ENCODE results near the gene PCNA. TPM values are rescaled to one million over a fixed set of nuclear protein-coding genes. Genes with fewer than 3 reads are reported as not detected.

PCNA gene
- 512 and 519 TPM in 2 replicates for total RNA-seq

DNA sequence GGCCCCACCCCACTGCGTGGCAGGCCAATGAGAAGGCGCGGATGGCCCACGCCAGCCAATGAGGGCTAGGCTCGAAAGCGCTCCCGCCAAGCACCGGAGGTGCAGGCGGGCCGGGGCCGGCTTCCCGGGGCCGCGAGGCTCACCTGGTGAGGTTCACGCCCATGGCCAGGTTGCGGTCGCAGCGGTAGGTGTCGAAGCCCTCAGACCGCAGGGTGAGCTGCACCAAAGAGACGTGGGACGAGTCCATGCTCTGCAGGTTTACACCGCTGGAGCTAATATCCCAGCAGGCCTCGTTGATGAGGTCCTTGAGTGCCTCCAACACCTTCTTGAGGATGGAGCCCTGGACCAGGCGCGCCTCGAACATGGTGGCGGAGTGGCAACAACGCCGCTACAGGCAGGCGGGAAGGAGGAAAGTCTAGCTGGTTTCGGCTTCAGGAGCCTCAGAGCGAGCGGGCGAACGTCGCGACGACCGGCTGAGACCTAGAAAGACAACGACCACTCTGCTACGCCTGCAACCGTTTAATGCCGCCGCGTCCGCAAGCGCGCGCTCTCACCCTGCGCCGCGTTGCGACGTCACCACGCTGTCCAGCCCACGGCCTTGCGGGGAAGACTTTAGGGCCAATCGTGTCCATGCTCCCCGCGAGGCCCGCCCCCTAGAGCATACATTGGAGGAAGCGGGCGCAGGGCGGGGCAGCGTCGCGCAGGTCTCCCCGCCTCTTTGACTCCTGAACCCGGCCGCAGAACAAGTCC is at the start of gene PCNA:
Gene PCNA (minus strand): TSS at position 524 of the 750 bp plus-strand sequence. CDS start 160 bp downstream, at position 364.
- H3K36me3 Mint-ChIP-seq (ENCODE audit: low read depth): peaks cover 40% of the 10 kb centered on the region
- H3K27me3 Mint-ChIP-seq (ENCODE audit: insufficient read depth): no peaks in the 10 kb centered on the region
- intact Hi-C loops (cut with micrococcal nuclease): loop anchor here (1.0 to 10.0 kb wide), 5 partner anchors 8 to 1325 kb away; partner anchors contain the start of genes CDC25B and CDS2
- H3K27ac Mint-ChIP-seq: peak within 1 kb of the TSS; percentile 97
- H3K4me1 Mint-ChIP-seq (ENCODE audit: low read depth): peaks cover 62% of the 10 kb centered on the region
- peak within 1 kb of the TSS; percentile 96 for H3K4me3 Mint-ChIP-seq
- peak; percentile 98 for DNase-seq (ENCODE audit: low spot score)
- H3K9me3 Mint-ChIP-seq: no peaks in the 10 kb centered on the region

DNA sequence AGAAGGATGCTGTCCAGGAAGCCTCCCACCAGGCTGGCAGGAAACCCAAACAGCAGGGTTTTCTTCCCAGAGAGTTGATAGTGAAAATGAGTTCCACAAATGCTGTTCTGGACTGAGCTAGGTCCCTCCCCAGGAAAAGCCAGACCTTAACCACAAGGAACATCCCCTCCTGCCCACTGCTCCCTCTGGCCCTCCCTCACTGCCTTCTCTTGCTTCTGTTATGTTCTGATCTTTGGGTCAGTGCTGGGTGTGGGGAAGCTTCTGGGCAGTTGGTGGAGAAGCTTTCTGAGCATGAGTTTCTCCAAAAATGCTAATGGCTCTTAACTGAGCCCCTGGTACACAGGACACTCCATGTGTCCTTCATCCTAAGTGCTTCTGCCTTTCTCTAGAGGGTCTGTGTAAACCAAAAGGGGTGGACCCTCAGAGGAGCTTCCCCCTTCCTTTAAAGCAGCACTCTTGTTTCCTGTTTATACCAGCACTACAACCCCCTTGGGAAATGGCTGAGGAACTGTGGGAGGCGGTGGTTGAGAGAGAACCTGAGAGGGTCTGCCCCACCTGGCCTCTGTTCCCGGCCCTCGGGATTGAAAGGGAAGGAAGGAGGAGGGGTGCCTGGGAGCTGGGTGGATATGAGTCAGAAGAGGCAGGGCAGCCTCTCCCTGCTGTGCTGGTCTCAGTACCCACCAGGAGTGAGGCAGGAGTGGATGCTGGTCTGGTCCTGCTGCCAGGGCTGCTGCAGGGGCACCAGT is 49.1 kb upstream of the PCNA start:
- H3K36me3 Mint-ChIP-seq (ENCODE audit: low read depth): no peaks in the 10 kb centered on the region
- no peaks in the 10 kb centered on the region for H3K27me3 Mint-ChIP-seq (ENCODE audit: insufficient read depth)
- no peaks in the 10 kb centered on the region for H3K9me3 Mint-ChIP-seq
- intact Hi-C loops (cut with micrococcal nuclease): no loop called here
- H3K4me3 Mint-ChIP-seq: peak overlapping the region; percentile 8
- H3K27ac Mint-ChIP-seq: peak overlapping the region; percentile 69
- peaks cover 40% of the 10 kb centered on the region for H3K4me1 Mint-ChIP-seq (ENCODE audit: low read depth)
- DNase-seq (ENCODE audit: low spot score): no peak

DNA sequence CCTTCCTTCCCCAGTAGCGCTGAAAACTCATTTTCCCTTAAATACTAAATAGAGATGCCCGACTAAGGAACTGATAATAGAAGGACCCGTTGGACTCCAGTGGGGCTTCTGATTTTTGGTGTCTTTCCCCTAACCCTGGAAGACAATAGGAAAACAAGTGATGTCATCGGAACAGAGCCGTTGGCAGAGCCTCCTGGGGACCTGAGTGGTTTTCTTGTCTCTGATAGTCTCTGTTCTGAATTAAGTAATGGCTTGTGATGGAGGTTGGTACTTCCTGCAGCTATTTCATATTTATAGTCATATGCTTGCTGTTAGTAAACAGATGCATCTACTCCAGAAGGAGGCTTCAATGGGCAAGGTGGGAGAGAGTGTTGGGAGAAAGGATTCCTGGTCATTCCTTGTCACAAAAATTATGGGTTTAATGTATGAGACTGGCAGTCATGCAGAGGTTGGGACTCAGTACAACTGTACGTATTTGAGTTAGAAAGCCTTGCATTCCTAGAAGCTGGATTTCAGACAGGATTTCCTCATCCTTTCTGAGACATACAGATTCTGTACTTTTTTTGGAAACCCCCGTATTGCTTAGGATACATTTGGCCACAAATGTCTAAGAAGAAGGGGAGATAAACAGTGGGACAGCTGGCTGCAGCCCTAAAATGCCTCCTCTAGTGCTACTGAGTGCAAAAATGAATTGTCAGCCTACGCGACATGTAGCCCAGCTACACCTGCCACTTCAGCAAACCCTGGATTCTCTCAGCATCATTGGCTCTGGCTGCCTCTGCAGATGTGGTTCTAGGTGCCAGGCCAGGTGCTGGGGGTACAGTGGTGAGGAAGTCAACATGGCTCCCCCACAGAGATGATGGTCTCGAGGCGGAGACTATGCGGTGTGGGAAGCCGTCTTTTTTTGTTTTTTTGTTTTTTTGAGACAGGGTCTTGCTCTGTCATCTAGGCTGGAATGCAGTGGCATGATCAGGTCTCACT is 45.2 kb upstream of the PCNA start:
- Mint-ChIP-seq H3K4me1 (ENCODE audit: low read depth) (peaks cover 55% of the 10 kb centered on the region), H3K27me3 (ENCODE audit: insufficient read depth) (no peaks in the 10 kb centered on the region), H3K4me3 (no peak overlapping the region), H3K9me3 (no peaks in the 10 kb centered on the region), H3K36me3 (ENCODE audit: low read depth) (peaks cover 2% of the 10 kb centered on the region), H3K27ac (no peak overlapping the region)
- intact Hi-C loops (cut with micrococcal nuclease): no loop called here
- DNase-seq (ENCODE audit: low spot score): no peak

GRCh38 chr20:5161536-5162164 is 41.9 kb upstream of the PCNA start:
- DNase-seq (ENCODE audit: low spot score): no peak
- peaks cover 34% of the 10 kb centered on the region for H3K4me1 Mint-ChIP-seq (ENCODE audit: low read depth)
- intact Hi-C loops (cut with micrococcal nuclease): no loop called here
- no peaks in the 10 kb centered on the region for H3K9me3 Mint-ChIP-seq
- H3K4me3 Mint-ChIP-seq: no peak overlapping the region
- H3K27me3 Mint-ChIP-seq (ENCODE audit: insufficient read depth): no peaks in the 10 kb centered on the region
- H3K36me3 Mint-ChIP-seq (ENCODE audit: low read depth): peaks cover 2% of the 10 kb centered on the region
- no peak overlapping the region for H3K27ac Mint-ChIP-seq

DNA sequence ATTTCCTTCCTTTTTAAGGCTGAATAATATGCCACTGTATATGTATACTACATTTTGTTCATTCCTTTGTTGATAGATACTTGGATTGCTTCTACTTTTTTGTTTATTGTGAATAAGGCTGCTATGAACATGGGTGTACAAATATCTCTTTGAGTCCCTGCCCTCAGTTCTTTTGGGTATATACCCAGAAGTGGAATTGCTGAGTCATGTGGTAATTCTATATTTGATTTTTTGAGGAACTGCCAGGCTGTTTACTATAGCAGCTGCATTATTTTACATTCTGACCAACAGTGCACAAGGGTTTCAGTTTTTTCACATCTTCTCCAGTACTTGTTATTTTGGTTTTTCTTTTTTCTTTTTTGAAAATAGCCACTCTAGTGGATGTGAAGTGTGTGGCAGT is 41.1 kb upstream of the PCNA start:
- Mint-ChIP-seq H3K4me1 (ENCODE audit: low read depth) (peaks cover 34% of the 10 kb centered on the region), H3K27me3 (ENCODE audit: insufficient read depth) (no peaks in the 10 kb centered on the region), H3K36me3 (ENCODE audit: low read depth) (peaks cover 2% of the 10 kb centered on the region), H3K9me3 (no peaks in the 10 kb centered on the region), H3K4me3 (no peak overlapping the region), H3K27ac (no peak overlapping the region)
- intact Hi-C loops (cut with micrococcal nuclease): no loop called here
- no peak for DNase-seq (ENCODE audit: low spot score)

DNA sequence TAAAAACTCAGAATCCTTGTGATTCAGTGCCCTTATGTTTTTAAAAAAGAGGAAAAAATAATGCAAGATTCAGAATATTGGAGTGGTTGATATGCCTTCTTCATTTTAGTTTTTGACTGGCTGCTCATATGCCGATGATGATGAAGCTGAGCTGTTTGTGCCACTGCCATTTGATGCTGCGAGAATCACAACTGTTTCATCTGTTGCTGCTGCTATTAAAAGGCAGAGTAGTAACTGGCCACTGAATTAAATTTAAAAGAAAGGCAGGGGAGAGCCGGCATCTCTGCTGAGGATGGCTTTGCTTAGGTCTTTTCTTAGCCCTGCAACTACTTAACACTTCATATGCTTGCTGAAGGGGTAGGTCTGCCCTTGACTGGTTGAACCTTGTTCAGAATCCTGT is 40.2 kb upstream of the PCNA start:
- intact Hi-C loops (cut with micrococcal nuclease): no loop called here
- H3K4me1 Mint-ChIP-seq (ENCODE audit: low read depth): peaks cover 31% of the 10 kb centered on the region
- peaks cover 4% of the 10 kb centered on the region for H3K36me3 Mint-ChIP-seq (ENCODE audit: low read depth)
- H3K27ac Mint-ChIP-seq: no peak overlapping the region
- H3K9me3 Mint-ChIP-seq: no peaks in the 10 kb centered on the region
- H3K27me3 Mint-ChIP-seq (ENCODE audit: insufficient read depth): no peaks in the 10 kb centered on the region
- H3K4me3 Mint-ChIP-seq: no peak overlapping the region
- no peak for DNase-seq (ENCODE audit: low spot score)

GRCh38 chr20:5156675-5157448 is 37.1 kb upstream of the PCNA start:
- Mint-ChIP-seq H3K9me3 (no peaks in the 10 kb centered on the region), H3K27ac (peak overlapping the region; percentile 1), H3K36me3 (ENCODE audit: low read depth) (peaks cover 6% of the 10 kb centered on the region), H3K4me3 (peak overlapping the region; percentile 15), H3K4me1 (ENCODE audit: low read depth) (peaks cover 46% of the 10 kb centered on the region), H3K27me3 (ENCODE audit: insufficient read depth) (no peaks in the 10 kb centered on the region)
- no peak for DNase-seq (ENCODE audit: low spot score)
- intact Hi-C loops (cut with micrococcal nuclease): no loop called here

DNA sequence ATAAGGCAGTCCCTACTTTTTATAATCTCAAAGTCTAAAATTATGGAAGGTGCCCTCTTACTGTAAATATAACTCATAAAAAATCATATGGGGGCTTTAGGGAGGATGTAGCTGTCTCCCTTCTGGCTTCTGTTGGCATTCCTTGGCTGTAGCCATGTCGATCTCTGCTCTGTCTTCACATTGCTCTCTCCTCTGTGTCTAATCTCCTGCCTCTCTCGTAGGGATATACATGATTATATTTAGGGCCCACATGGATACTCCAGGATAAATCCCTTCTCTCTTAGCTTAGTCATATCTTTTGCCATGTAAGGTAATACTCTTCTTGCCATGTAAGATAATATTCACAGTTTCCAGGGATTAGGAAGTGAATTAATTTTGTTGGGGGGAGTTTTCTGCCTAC is 35.6 kb upstream of the PCNA start:
- DNase-seq (ENCODE audit: low spot score): no peak
- no peak overlapping the region for H3K27ac Mint-ChIP-seq
- no peak overlapping the region for H3K4me3 Mint-ChIP-seq
- H3K9me3 Mint-ChIP-seq: no peaks in the 10 kb centered on the region
- peaks cover 5% of the 10 kb centered on the region for H3K36me3 Mint-ChIP-seq (ENCODE audit: low read depth)
- intact Hi-C loops (cut with micrococcal nuclease): no loop called here
- H3K27me3 Mint-ChIP-seq (ENCODE audit: insufficient read depth): no peaks in the 10 kb centered on the region
- H3K4me1 Mint-ChIP-seq (ENCODE audit: low read depth): peaks cover 40% of the 10 kb centered on the region

DNA sequence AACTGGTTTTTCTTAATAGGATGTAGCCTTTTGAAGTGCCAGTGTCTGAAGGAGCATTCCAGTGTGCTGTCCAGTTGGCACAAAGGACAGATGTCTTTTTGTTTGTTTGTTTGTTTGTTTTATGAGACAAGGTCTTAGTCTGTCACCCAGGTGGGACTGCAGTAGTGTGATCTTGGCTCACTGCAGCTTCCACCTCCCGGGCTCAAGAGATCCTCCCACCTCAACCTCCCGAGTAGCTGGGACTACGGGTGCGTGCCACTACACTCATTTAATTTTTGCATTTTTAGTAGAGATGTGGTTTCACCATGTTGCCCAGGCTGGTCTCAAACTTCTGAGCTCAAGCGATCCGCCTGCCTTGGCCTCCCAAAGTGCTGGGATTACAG is 34.8 kb upstream of the PCNA start:
- no peak overlapping the region for H3K4me3 Mint-ChIP-seq
- intact Hi-C loops (cut with micrococcal nuclease): no loop called here
- H3K4me1 Mint-ChIP-seq (ENCODE audit: low read depth): peaks cover 40% of the 10 kb centered on the region
- no peak overlapping the region for H3K27ac Mint-ChIP-seq
- H3K27me3 Mint-ChIP-seq (ENCODE audit: insufficient read depth): no peaks in the 10 kb centered on the region
- H3K36me3 Mint-ChIP-seq (ENCODE audit: low read depth): peaks cover 5% of the 10 kb centered on the region
- no peaks in the 10 kb centered on the region for H3K9me3 Mint-ChIP-seq
- DNase-seq (ENCODE audit: low spot score): no peak

DNA sequence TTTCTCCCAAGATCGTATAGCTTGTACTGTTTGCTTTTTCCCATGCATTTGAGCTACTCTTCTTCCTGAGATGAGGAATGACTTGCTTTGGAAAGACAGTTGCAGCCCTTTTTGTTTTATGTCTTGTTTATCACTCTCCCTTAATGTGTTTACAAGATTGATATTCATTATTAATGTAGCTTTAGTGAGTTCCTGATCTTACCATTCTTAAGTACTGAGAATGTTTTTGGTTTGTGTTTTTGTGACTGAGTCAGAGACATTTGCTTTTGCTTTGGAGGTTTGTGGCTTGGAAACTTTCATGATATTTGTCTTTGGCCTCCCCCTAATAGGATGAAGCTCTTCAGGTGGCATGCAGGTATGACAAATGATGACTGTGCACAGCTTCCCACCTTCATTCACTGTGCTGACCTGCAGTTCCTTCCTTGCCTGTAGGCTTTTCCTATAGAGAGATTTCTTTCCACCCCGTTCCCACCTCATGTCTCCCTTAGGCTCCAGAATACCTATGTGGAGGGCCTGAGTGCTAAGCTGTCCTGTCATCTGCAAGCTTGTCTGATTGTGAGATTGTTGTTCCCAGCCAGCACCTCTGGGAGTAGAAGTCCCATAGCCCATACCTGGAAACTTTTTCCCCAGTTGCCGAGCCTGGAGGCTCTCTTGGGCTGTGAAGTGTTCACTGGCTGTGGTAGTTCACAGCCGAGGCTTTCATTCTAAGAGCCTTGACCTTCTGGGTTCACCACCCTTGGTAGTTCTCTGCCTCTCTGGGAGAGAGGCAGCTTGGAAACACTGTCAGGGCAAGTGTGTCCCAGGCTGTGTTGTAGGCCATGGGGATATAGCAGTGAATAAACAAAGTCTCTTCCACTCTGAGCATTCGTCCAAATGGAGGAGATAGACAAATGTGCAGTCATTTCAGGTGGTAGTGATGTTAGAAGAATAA is 34.1 kb upstream of the PCNA start:
- Mint-ChIP-seq H3K4me1 (ENCODE audit: low read depth) (peaks cover 40% of the 10 kb centered on the region), H3K27me3 (ENCODE audit: insufficient read depth) (no peaks in the 10 kb centered on the region), H3K4me3 (no peak overlapping the region), H3K27ac (peak overlapping the region; percentile 25), H3K36me3 (ENCODE audit: low read depth) (peaks cover 5% of the 10 kb centered on the region), H3K9me3 (no peaks in the 10 kb centered on the region)
- intact Hi-C loops (cut with micrococcal nuclease): no loop called here
- no peak for DNase-seq (ENCODE audit: low spot score)

DNA sequence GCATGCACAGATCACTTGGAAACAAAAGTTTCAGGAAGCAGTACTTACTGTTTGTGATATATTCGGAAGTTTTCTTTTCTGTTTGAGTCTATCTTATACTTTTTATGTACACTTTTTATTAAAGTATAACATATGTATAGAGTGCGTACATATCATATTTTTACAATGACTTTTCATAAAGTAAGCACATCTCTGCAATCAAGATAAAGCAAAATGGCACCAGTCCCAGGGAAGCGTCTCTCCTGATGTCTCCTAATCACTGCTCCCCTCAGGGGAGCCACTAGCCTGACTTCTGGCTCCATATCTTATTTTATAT is 33.4 kb upstream of the PCNA start:
- H3K36me3 Mint-ChIP-seq (ENCODE audit: low read depth): peaks cover 5% of the 10 kb centered on the region
- intact Hi-C loops (cut with micrococcal nuclease): no loop called here
- no peak for DNase-seq (ENCODE audit: low spot score)
- H3K27me3 Mint-ChIP-seq (ENCODE audit: insufficient read depth): no peaks in the 10 kb centered on the region
- H3K4me3 Mint-ChIP-seq: no peak overlapping the region
- H3K27ac Mint-ChIP-seq: no peak overlapping the region
- peaks cover 40% of the 10 kb centered on the region for H3K4me1 Mint-ChIP-seq (ENCODE audit: low read depth)
- no peaks in the 10 kb centered on the region for H3K9me3 Mint-ChIP-seq

Data from activated T-helper 1 cell treated with anti-CD3 and anti-CD28 coated beads, Interleukin-12 subunit alpha, Interleukin-12 subunit beta, Interleukin-2, Interleukin-4 antibody, amounts not matched to agents 30 ng/mL and 10 ng/mL and 1 ng/mL, durations not matched to agents 14 hours and 24 hours and 36 hours (primary cell).